Type B pancreatic cell (in vitro differentiated cells): ENCODE data around the gene ELP5. TPM values are rescaled to one million over a fixed set of nuclear protein-coding genes. Genes with fewer than 3 reads are reported as not detected.

Experiments
- DNase-seq: peaks from one replicate; pipeline ENCODE4 v3.0.0; 2021; ENCODE audit warnings: mixed read lengths; ENCODE audit not compliant: unreplicated experiment; ENCODE audit errors: extremely low spot score
- H3K27ac Mint-ChIP-seq: 2 replicates; pipeline ENCODE4 v1.8.0; 2021; ENCODE audit warnings: mild to moderate bottlenecking, mixed read lengths
- H3K27me3 Mint-ChIP-seq: 2 replicates; pipeline ENCODE4 v1.8.0; 2021; ENCODE audit warnings: mixed read lengths
- H3K36me3 Mint-ChIP-seq: 2 replicates; pipeline ENCODE4 v1.8.0; 2021; ENCODE audit warnings: mixed read lengths
- H3K4me1 Mint-ChIP-seq: one replicate; pipeline ENCODE4 v1.8.0; 2021; ENCODE audit warnings: mixed read lengths; ENCODE audit not compliant: unreplicated experiment
- H3K4me3 Mint-ChIP-seq: 2 replicates; pipeline ENCODE4 v1.8.0; 2021; ENCODE audit warnings: mild to moderate bottlenecking, mixed read lengths
- H3K9me3 Mint-ChIP-seq: 2 replicates; pipeline ENCODE4 v1.8.0; 2021; ENCODE audit warnings: mixed read lengths
- CTCF ChIP-seq: fragments of 200-600 bp; sonication (generic); conservative IDR thresholded peaks from 2 replicates; pipeline ENCODE4 v1.5.0; 2021; ENCODE audit warnings: antibody characterized with exemption, mild to moderate bottlenecking
- total RNA-seq: library from RNA; stranded (reverse); gene quantifications from 2 replicates; pipeline ENCODE4 v1.2.1, GENCODE V29; 2021; ENCODE audit warnings: low replicate concordance

ELP5 gene
- total RNA-seq, 1 donor from 2014 or later = 55.7 TPM

GRCh38 chr17:7224661-7225111 lies 27.3 kb upstream of the ELP5 start:
- H3K4me1 Mint-ChIP-seq = peaks cover 12% of the 10 kb centered on the region
- TF ChIP-seq CTCF = no peak
- no peak for DNase-seq
- no peak overlapping the region for H3K4me3 Mint-ChIP-seq
- H3K27ac Mint-ChIP-seq = no peak overlapping the region
- peaks cover 20% of the 10 kb centered on the region for H3K36me3 Mint-ChIP-seq
- no peaks in the 10 kb centered on the region for H3K27me3 Mint-ChIP-seq
- H3K9me3 Mint-ChIP-seq = no peaks in the 10 kb centered on the region

GRCh38 chr17:7225711-7226331 lies 26.2 kb upstream of the ELP5 start:
- Mint-ChIP-seq H3K36me3 (peaks cover 21% of the 10 kb centered on the region), H3K4me3 (no peak overlapping the region), H3K9me3 (no peaks in the 10 kb centered on the region), H3K4me1 (peaks cover 7% of the 10 kb centered on the region), H3K27me3 (no peaks in the 10 kb centered on the region), H3K27ac (no peak overlapping the region)
- no peak for TF ChIP-seq CTCF
- no peak for DNase-seq

GRCh38 chr17:7226721-7227710 lies 25.0 kb upstream of the ELP5 start:
- DNase-seq = no peak
- H3K36me3 Mint-ChIP-seq = peaks cover 25% of the 10 kb centered on the region
- H3K4me1 Mint-ChIP-seq = peaks cover 2% of the 10 kb centered on the region
- no peaks in the 10 kb centered on the region for H3K27me3 Mint-ChIP-seq
- no peak overlapping the region for H3K27ac Mint-ChIP-seq
- no peak for TF ChIP-seq CTCF
- H3K9me3 Mint-ChIP-seq = no peaks in the 10 kb centered on the region
- H3K4me3 Mint-ChIP-seq = no peak overlapping the region

GRCh38 chr17:7228920-7229319 lies 23.1 kb upstream of the ELP5 start:
- Mint-ChIP-seq H3K4me1 (peaks cover 17% of the 10 kb centered on the region), H3K36me3 (peaks cover 22% of the 10 kb centered on the region), H3K27me3 (no peaks in the 10 kb centered on the region), H3K9me3 (no peaks in the 10 kb centered on the region), H3K4me3 (no peak overlapping the region), H3K27ac (no peak overlapping the region)
- no peak for TF ChIP-seq CTCF
- DNase-seq = no peak

GRCh38 chr17:7229504-7229903 lies 22.5 kb upstream of the ELP5 start:
- no peak overlapping the region for H3K27ac Mint-ChIP-seq
- no peak for TF ChIP-seq CTCF
- peaks cover 21% of the 10 kb centered on the region for H3K36me3 Mint-ChIP-seq
- no peaks in the 10 kb centered on the region for H3K9me3 Mint-ChIP-seq
- H3K4me1 Mint-ChIP-seq = peaks cover 17% of the 10 kb centered on the region
- no peak overlapping the region for H3K4me3 Mint-ChIP-seq
- no peak for DNase-seq
- H3K27me3 Mint-ChIP-seq = no peaks in the 10 kb centered on the region
